ENCODE measurements around the gene CFAP100. TPM values are rescaled to one million over a fixed set of nuclear protein-coding genes. Genes with fewer than 3 reads are reported as not detected.

Gene CFAP100
- total RNA-seq, 1 experiment from 2014 or later = not detected

- intact Hi-C loops (cut with micrococcal nuclease) = no loop called here
- POLR2A ChIA-PET = no interaction called here
- H3K9ac ChIP-seq (ENCODE audit: low read length) = no peak overlapping the region
- H3K27ac ChIP-seq (ENCODE audit: low read depth, low read length) = no peak overlapping the region
- no peak for TF ChIP-seq POLR2AphosphoS5 (IDR thresholded peaks at IDR 0.05; ENCODE audit: low read depth, low read length)
- TF ChIP-seq JUND (IDR thresholded peaks at IDR 0.05) = no peak
- no peak for TF ChIP-seq CTCF (IDR thresholded peaks at IDR 0.05 in 2 of 3, conservative IDR thresholded peaks at IDR 0.05 in 1 of 3; ENCODE audit: borderline replicate concordance in 1 of 3, insufficient read depth in 1 of 3, low read depth in 2 of 3, low read length in 2 of 3)
- TF ChIP-seq SRF (IDR thresholded peaks at IDR 0.05; ENCODE audit: low read depth) = no peak
- TF ChIP-seq SIN3A (IDR thresholded peaks at IDR 0.05; ENCODE audit: low read depth) = no peak
- no peak for TF ChIP-seq CBX3 (IDR thresholded peaks at IDR 0.05; ENCODE audit: low read depth)
- no peak for TF ChIP-seq POLR2A (IDR thresholded peaks at IDR 0.05; ENCODE audit: borderline replicate concordance, extremely low read depth, insufficient read depth, insufficient read length)
- no peak for TF ChIP-seq FOSL1 (IDR thresholded peaks at IDR 0.05; ENCODE audit: low read depth)
- no peak for TF ChIP-seq TCF7L2 (IDR thresholded peaks at IDR 0.05; ENCODE audit: borderline replicate concordance, extremely low read depth, insufficient read depth, insufficient read length)
- no peak for TF ChIP-seq YY1 (IDR thresholded peaks at IDR 0.05; ENCODE audit: extremely low read depth, insufficient replicate concordance, low read depth, low read length)
- TF ChIP-seq EZH2phosphoT487 (IDR thresholded peaks at IDR 0.05; ENCODE audit: borderline replicate concordance) = no peak
- TF ChIP-seq SP1 (IDR thresholded peaks at IDR 0.05; ENCODE audit: low read depth) = no peak
- TF ChIP-seq CEBPB (IDR thresholded peaks at IDR 0.05; ENCODE audit: low read depth) = no peak
- no peak for TF ChIP-seq REST (IDR thresholded peaks at IDR 0.05; ENCODE audit: low read depth)
- H3K4me1 ChIP-seq (ENCODE audit: control insufficient read depth in 1 of 2, insufficient read depth in 2 of 2, low read length in 2 of 2) = peaks cover 4 to 5% of the 10 kb centered on the region in 2 experiments; a peak in 3 of 4 replicates
- H3K9me2 ChIP-seq (ENCODE audit: insufficient read depth) = no peaks in the 10 kb centered on the region
- RAD21 ChIA-PET (ENCODE audit: low non-redundant PET in 1 of 2, low total read pairs in 2 of 2, uncharacterized antibody in 2 of 2, unreplicated experiment in 2 of 2) = no interaction called here
- no peaks in the 10 kb centered on the region for H3K36me3 ChIP-seq (ENCODE audit: control insufficient read depth in 1 of 2, insufficient read depth in 2 of 2, low read length in 2 of 2)
- H3K4me3 ChIP-seq (replicated peaks in 1 of 2; ENCODE audit: low read depth in 1 of 2, low read length in 2 of 2) = no peak overlapping the region
- BruUV-seq (replicated peaks) = no TSS peak
- no peaks in the 10 kb centered on the region for H3K9me3 ChIP-seq (ENCODE audit: control insufficient read depth in 1 of 2, insufficient read depth in 1 of 2, low read depth in 1 of 2, low read length in 2 of 2)
- no peaks in the 10 kb centered on the region for H4K20me1 ChIP-seq (ENCODE audit: insufficient read depth)
- H3K79me2 ChIP-seq (ENCODE audit: insufficient read depth, low read length) = no peaks in the 10 kb centered on the region
- H3K4me2 ChIP-seq (ENCODE audit: low read length) = no peak overlapping the region
- no peak for ATAC-seq
- CTCF ChIA-PET = no interaction called here
- H3K27me3 ChIP-seq (ENCODE audit: insufficient read depth, low read length) = no peaks in the 10 kb centered on the region
- DNase-seq (ENCODE audit: low read depth, low spot score) = no peak
- no peak overlapping the region for H2AFZ ChIP-seq (ENCODE audit: low read depth, low read length, poor library complexity, severe bottlenecking)
These were observed 87.2 kb downstream of the CFAP100 start for GRCh38 chr3:126481808-126482502.
